ENCODE data around the gene TBC1D5.

TBC1D5 gene

GRCh38 chr3:17339132-17339575 lies 403.3 kb downstream of the TBC1D5 start:
- no peak for DNase-seq

- DNase-seq: no peak
These were observed 406.1 kb downstream of the TBC1D5 start for GRCh38 chr3:17336291-17336690.

GRCh38 chr3:17333893-17334292 lies 408.5 kb downstream of the TBC1D5 start:
- no peak for DNase-seq

GRCh38 chr3:17333446-17333845 lies 409.0 kb downstream of the TBC1D5 start:
- DNase-seq: no peak

- DNase-seq: no peak
These were observed 411.8 kb downstream of the TBC1D5 start for GRCh38 chr3:17330660-17331059.

GRCh38 chr3:17329927-17330326 lies 412.5 kb downstream of the TBC1D5 start:
- DNase-seq: no peak

GRCh38 chr3:17322106-17322793 lies 420.2 kb downstream of the TBC1D5 start:
- no peak for DNase-seq

GRCh38 chr3:17320266-17320665 lies 422.2 kb downstream of the TBC1D5 start:
- no peak for DNase-seq

- DNase-seq: no peak
These were observed 426.5 kb downstream of the TBC1D5 start for GRCh38 chr3:17315897-17316296.

- DNase-seq: no peak
These were observed 428.3 kb downstream of the TBC1D5 start for GRCh38 chr3:17314171-17314570.

- DNase-seq: no peak
These were observed 428.7 kb downstream of the TBC1D5 start for GRCh38 chr3:17313746-17314145.

GRCh38 chr3:17310983-17311382 lies 431.4 kb downstream of the TBC1D5 start:
- no peak for DNase-seq

- DNase-seq: no peak
These were observed 434.5 kb downstream of the TBC1D5 start for GRCh38 chr3:17307887-17308286.

GRCh38 chr3:17307482-17307881 lies 434.9 kb downstream of the TBC1D5 start:
- DNase-seq: no peak

GRCh38 chr3:17304969-17305368 lies 437.5 kb downstream of the TBC1D5 start:
- no peak for DNase-seq

- no peak for DNase-seq
These were observed 439.7 kb downstream of the TBC1D5 start for GRCh38 chr3:17302774-17303173.

GRCh38 chr3:17302170-17302569 lies 440.3 kb downstream of the TBC1D5 start:
- DNase-seq: no peak

- no peak for DNase-seq
These were observed 441.2 kb downstream of the TBC1D5 start for GRCh38 chr3:17301271-17301670.

- DNase-seq: no peak
These were observed 442.0 kb downstream of the TBC1D5 start for GRCh38 chr3:17300441-17300840.

- no peak for DNase-seq
These were observed 444.4 kb downstream of the TBC1D5 start for GRCh38 chr3:17298038-17298437.

GRCh38 chr3:17292556-17292955 lies 449.9 kb downstream of the TBC1D5 start:
- no peak for DNase-seq

GRCh38 chr3:17290894-17291293 lies 451.5 kb downstream of the TBC1D5 start:
- DNase-seq: no peak

GRCh38 chr3:17288839-17289399 lies 453.5 kb downstream of the TBC1D5 start:
- DNase-seq: no peak

GRCh38 chr3:17287006-17287689 lies 455.3 kb downstream of the TBC1D5 start:
- no peak for DNase-seq

Measured in SHP77 (cell line).